ENCODE results near the gene GSTP1. TPM values are rescaled to one million over a fixed set of nuclear protein-coding genes. Genes with fewer than 3 reads are reported as not detected.

The GSTP1 gene
- total RNA-seq, 4 donors from 2014 or later: 469 to 810 (median 596) TPM

- peaks cover 8 to 22% (median 18%) of the 10 kb centered on the region in 4 donors for H3K4me1 ChIP-seq
- TF ChIP-seq POLR2A (IDR thresholded peaks at IDR 0.05; ENCODE audit: low read depth) (no peak), CTCF (IDR thresholded peaks at IDR 0.05) (no peak), EP300 (IDR thresholded peaks at IDR 0.05) (no peak), POLR2AphosphoS5 (IDR thresholded peaks at IDR 0.05) (no peak)
- no peak overlapping the region for H3K27ac ChIP-seq (replicated peaks in 1 of 4)
- H3K36me3 ChIP-seq: no peaks in the 10 kb centered on the region
- peaks cover 0 to 14% (median 0%) of the 10 kb centered on the region in 4 donors for H3K27me3 ChIP-seq
- no peak for DNase-seq (ENCODE audit: extremely low spot score)
- no peak overlapping the region for H3K4me3 ChIP-seq
- intact Hi-C loops (cut with DNase I): loop anchor here (5.0 kb wide), 1 partner anchor 173 kb away; no protein-coding TSS in a partner anchor
- H3K9me3 ChIP-seq: no peaks in the 10 kb centered on the region
- WGBS: 78% methylated on average over 8 of the region's 22 CpGs
Measured at GRCh38 chr11:67633758-67634365, 50.2 kb downstream of the GSTP1 start.

DNA sequence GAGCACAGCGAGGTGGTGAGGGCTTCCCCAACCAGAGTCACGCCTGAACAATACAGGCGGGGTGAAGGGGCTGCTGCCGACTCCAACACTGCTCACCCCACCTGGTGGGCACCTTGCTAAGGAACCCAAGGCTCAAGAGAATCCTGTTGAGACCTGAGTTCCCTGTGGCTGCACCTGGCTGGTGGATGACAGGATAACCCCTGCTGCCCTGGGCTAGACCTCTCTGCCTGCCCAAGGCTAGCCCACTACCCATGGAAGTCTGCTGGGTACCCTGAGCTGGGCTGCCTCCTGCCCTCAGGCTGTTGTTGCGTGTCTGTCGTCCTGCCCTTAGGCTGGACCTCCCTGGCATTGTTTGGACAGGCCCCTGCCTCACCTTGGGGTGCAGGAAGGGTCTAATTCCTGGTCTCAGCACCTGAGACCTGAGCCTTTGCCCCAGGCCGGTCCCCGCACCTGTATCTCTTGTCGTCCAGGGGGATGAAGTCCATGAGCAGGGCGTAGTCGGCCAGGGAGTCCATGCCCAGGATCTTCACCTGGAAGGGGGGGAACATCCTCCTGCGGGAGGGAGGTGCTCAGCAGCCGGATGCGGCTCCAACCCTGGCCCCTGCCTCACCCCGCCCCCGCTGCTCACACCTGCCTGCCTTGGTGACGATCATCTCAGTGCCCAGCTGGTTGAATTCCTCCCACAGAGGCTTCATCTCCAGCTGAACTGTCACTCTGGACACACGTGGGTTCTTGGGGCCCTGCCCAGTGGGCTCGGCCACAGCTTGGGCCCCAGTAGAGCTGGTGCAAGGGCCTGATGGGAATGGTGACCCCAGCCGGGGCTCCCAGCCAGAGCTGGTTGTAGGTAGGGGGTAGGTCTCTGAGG lies 51.0 kb downstream of the GSTP1 start:
- no peak for DNase-seq (ENCODE audit: extremely low spot score)
- Histone ChIP-seq H3K36me3 (no peaks in the 10 kb centered on the region), H3K4me1 (peaks cover 5 to 14% (median 11%) of the 10 kb centered on the region in 4 donors), H3K27me3 (peaks cover 0 to 21% (median 0%) of the 10 kb centered on the region in 4 donors), H3K4me3 (no peak overlapping the region), H3K27ac (replicated peaks in 1 of 4) (no peak overlapping the region), H3K9me3 (no peaks in the 10 kb centered on the region)
- intact Hi-C loops (cut with DNase I): loop anchor here (5.0 kb wide), 1 partner anchor 173 kb away; no protein-coding TSS in a partner anchor
- TF ChIP-seq POLR2AphosphoS5 (IDR thresholded peaks at IDR 0.05) (no peak), EP300 (IDR thresholded peaks at IDR 0.05) (no peak), CTCF (IDR thresholded peaks at IDR 0.05) (no peak), POLR2A (IDR thresholded peaks at IDR 0.05; ENCODE audit: low read depth) (no peak)
- 80% methylated on average over 6 of the region's 20 CpGs for WGBS

- H3K9me3 ChIP-seq: no peaks in the 10 kb centered on the region
- intact Hi-C loops (cut with DNase I): no loop called here
- peaks cover 5 to 19% (median 10%) of the 10 kb centered on the region in 4 donors for H3K4me1 ChIP-seq
- DNase-seq (ENCODE audit: extremely low spot score): no peak
- WGBS: 86% methylated on average over 4 of the region's 4 CpGs
- H3K27ac ChIP-seq (replicated peaks in 1 of 4): no peak overlapping the region
- no peak overlapping the region for H3K4me3 ChIP-seq
- TF ChIP-seq CTCF (IDR thresholded peaks at IDR 0.05): no peak
- no peak for TF ChIP-seq POLR2AphosphoS5 (IDR thresholded peaks at IDR 0.05)
- no peak for TF ChIP-seq EP300 (IDR thresholded peaks at IDR 0.05)
- TF ChIP-seq POLR2A (IDR thresholded peaks at IDR 0.05; ENCODE audit: low read depth): no peak
- H3K36me3 ChIP-seq: no peaks in the 10 kb centered on the region
- H3K27me3 ChIP-seq: peaks cover 0 to 27% (median 0%) of the 10 kb centered on the region in 4 donors
Measured at GRCh38 chr11:67635231-67635521, 51.6 kb downstream of the GSTP1 start.

Small RNA genes lying within 50 kb of the gene (small RNA-seq; reads per million reads assigned to genes)
- 0 reads per million in 3 donors for gene AP003385.3

Other genes starting within 250 kb of the GSTP1 start
- gene POLD4, start 230.3 kb upstream of the GSTP1 start, total RNA-seq: 100 to 1,000 TPM in 1 of 4 donors, 10 to 100 TPM in 3; 77.2 to 106 (median 83.1) TPM
- gene CLCF1, start 210.2 kb upstream of the GSTP1 start, total RNA-seq: 10 to 100 TPM in 3 of 4 donors, 1 to 10 TPM in 1; 8.3 to 28.3 (median 11.8) TPM
- 10 to 100 TPM; 10.7 to 16.7 (median 12.7) TPM for gene RAD9A, start 191.8 kb upstream of the GSTP1 start, total RNA-seq
- 10 to 100 TPM; 56.9 to 87.3 (median 78.7) TPM for gene PPP1CA, start 182.0 kb upstream of the GSTP1 start, total RNA-seq
- 1 to 10 TPM in 3 of 4 donors, under 1 TPM in 1; 0.57 to 2.8 (median 1.2) TPM for gene TBC1D10C, start 179.7 kb upstream of the GSTP1 start, total RNA-seq
- gene CARNS1, start 168.1 kb upstream of the GSTP1 start, total RNA-seq: 1 to 10 TPM in 2 of 4 donors, under 1 TPM in 2; 0.83 to 1.9 (median 1.2) TPM
- gene RPS6KB2, start 155.3 kb upstream of the GSTP1 start, total RNA-seq: 10 to 100 TPM; 34.0 to 51.0 (median 48.0) TPM
- 1 to 10 TPM; 2.4 to 8.9 (median 3.6) TPM for gene PTPRCAP, start 146.1 kb upstream of the GSTP1 start, total RNA-seq
- 10 to 100 TPM; 48.6 to 87.1 (median 70.7) TPM for gene CORO1B, start 140.3 kb upstream of the GSTP1 start, total RNA-seq
- not detected for gene GPR152, start 131.1 kb upstream of the GSTP1 start, total RNA-seq
- 1 to 10 TPM in 2 of 4 donors, under 1 TPM in 2; 0.50 to 2.9 (median 1.5) TPM for gene CABP4, start 128.5 kb upstream of the GSTP1 start, total RNA-seq
- gene TMEM134, start 114.6 kb upstream of the GSTP1 start, total RNA-seq: 10 to 100 TPM; 36.1 to 48.7 (median 46.2) TPM
- gene AIP, start 100.8 kb upstream of the GSTP1 start, total RNA-seq: 100 to 1,000 TPM in 3 of 4 donors, 10 to 100 TPM in 1; 68.1 to 121 (median 108) TPM
- 10 to 100 TPM; 11.6 to 23.6 (median 15.3) TPM for gene PITPNM1, start 78.4 kb upstream of the GSTP1 start, total RNA-seq
- 100 to 1,000 TPM in 1 of 4 donors, 10 to 100 TPM in 3; 61.0 to 111 (median 67.8) TPM for gene CDK2AP2, start 75.7 kb upstream of the GSTP1 start, total RNA-seq
- not detected for gene CABP2, start 60.4 kb upstream of the GSTP1 start, total RNA-seq
- gene NDUFV1, start 23.1 kb downstream of the GSTP1 start, total RNA-seq: 100 to 1,000 TPM; 196 to 252 (median 212) TPM
- 1 to 10 TPM; 1.9 to 4.8 (median 3.5) TPM for gene NUDT8, start 46.1 kb downstream of the GSTP1 start, total RNA-seq
- gene TBX10, start 56.0 kb downstream of the GSTP1 start, total RNA-seq: not detected
- not detected for gene ACY3, start 66.9 kb downstream of the GSTP1 start, total RNA-seq
- gene ALDH3B2, start 90.8 kb downstream of the GSTP1 start, total RNA-seq: not detected